Suppressor macrophage treated with lipopolysaccharide for 4 hours (primary cell): ENCODE results near the gene ATP12A.

Experiments
- DNase-seq: peaks from one replicate; pipeline ENCODE4 v3.0.0-alpha.2; 2020

Gene ATP12A

GRCh38 chr13:24738366-24738847, 58.2 kb downstream of the ATP12A start:
- DNase-seq, result no peak

DNA sequence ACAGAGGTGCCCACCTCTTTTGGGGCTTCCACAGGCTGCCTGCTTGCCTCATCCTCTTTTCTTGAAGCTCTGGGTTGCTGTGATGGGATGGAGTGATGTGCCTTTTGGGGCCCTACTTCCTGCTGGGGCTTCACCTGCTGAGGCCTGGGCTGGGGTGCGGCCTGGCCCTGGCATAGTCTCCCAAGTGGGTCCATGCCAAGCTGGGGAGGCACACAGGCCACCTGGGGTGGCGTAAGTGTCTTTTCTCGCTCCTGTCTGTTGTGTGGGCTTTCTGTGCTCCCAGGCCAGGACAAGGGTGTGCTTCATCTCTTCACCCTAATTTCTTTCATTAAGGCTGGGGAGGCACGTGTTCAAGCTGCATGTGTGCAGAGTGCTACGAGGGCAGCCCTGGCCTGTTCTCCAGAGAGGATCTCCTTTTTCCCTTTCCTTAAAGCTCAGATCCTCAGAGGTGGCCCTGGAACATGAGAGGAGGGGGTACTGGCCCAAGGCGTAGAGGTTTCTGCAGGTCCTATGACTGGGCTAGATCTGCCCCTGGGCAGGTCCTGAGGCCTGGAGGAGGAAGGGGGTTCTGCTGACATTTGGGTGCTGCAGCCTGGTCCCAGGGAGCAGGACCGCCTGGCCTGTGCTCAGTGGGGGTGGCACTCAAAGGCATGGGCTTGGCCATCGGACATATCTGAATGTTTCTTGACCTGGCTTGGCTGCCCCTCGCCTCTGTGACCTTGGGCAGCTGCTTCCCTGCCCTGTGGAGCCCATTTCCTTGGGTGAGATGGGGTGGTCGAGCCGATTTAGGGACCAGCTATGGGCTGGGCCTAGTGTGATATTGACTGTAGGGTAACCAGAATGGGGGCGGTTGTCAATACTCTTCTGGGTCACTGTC, 60.0 kb downstream of the ATP12A start:
- DNase-seq, result no peak

GRCh38 chr13:24741016-24741662, 60.9 kb downstream of the ATP12A start:
- no peak for DNase-seq

DNA sequence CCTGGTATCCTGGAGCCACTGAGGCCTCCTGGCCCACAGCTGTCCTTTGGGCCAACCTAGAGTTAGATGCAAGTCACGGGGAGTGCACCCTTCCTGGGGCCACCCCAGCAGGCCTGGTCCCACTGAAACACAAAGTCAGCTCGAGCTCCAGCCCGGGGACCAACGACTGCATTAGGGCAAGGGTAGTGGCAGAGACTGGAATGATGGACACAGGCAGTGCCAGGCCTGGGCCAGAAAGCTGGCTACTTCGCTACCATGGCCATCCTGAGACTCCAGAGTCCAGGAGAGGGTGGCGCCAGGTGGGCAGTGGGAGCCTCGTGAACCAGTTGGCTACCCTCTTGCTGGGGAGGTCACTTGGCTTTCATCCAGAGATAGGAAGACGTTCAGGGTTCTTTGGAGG, 61.6 kb downstream of the ATP12A start:
- DNase-seq, result no peak

- no peak for DNase-seq
Measured at GRCh38 chr13:24742294-24742693, 62.1 kb downstream of the ATP12A start.

- no peak for DNase-seq
Measured at GRCh38 chr13:24742977-24743376, 62.8 kb downstream of the ATP12A start.

- DNase-seq, result no peak
Measured at GRCh38 chr13:24744247-24744646, 64.0 kb downstream of the ATP12A start.

DNA sequence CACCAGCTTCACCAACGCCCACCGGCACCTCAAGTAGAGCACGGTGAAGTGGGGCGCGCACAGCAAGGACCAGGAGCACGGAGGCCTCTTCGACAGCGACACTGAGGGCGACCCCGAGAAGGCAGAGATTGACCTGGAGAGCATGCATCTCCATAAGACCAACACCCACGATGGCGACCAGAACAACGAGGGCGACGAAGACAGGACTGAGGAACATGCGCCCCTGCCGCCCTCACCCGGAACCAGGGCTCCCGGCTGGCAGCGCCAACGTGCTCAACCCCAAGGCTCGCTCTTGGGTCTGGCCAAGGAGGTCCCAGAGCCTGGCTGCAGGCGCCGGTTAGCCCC, 65.3 kb downstream of the ATP12A start:
- no peak for DNase-seq

GRCh38 chr13:24745861-24746617, 65.8 kb downstream of the ATP12A start:
- DNase-seq, result no peak

DNA sequence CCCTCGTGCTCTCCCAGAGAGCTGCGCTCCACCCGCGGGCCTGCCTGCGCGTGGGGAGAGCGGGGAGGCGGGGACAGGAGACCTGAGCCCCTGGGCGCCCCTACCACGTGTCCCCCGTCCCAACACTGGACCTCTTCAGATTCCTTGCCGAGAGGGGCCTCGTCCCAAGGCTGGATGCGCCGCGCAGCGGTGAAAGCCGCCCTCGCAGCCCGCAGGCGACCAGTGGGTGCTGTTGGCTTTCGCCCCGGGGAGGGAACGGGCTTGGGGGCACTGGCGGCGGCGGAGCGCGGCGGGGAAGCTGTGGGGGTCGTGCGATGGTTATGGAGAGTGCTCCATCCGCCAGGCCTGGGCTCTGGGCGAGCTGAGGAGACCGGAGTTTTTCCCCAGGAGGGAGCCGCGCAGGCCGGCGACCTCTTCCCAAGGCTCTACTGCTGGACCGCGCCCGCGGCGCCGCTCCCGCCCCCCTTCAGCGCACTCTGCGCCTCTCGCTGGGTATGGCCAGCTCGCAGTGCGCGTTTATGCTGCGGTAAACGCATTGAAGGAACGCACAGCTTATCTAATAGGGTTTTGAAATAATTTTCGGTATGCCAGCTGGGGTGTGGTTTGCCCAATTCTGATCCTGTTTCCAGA, 66.5 kb downstream of the ATP12A start:
- no peak for DNase-seq

DNA sequence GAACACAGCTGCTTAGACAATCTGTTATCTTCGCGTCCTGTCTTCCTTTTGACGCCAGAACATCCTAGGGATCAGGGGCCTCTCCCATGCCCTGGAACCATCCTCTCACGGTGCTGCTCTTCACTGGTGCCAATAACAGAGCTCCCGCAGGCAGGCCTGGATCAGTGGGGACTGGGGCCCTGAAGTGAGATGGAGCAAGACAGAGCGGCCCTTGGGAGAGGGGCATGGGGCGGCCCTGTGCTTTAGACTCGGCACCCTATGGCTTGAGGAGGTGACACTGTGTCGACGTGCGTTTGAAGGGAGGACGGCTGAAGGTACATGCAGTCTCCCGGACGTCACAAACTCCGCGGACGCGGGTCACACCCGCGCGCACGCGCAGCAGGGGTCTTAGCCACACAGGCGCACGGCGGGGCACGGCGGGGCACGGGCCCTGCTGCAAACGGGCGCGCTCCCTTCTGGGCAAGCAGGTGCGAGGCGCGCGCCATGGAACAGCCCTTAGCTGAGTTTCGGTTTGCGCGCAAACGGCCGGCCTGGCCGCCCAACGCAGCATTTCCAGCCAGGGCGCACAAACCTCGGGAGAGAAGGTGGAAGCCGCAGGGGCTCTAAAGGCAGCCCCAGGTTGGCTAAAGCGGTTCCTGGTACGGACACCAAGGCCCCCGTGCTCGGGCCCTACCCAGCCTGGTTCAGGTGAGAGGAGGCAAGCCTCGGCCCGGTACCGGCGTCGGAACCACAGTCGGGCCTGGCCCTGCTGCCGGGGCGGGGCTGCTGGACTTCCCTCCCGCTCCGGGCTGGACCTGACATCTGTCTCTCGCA, 67.2 kb downstream of the ATP12A start:
- DNase-seq, result no peak

- DNase-seq, result no peak
Measured at GRCh38 chr13:24748061-24748400, 67.8 kb downstream of the ATP12A start.

GRCh38 chr13:24759197-24759596, 79.0 kb downstream of the ATP12A start:
- DNase-seq, result no peak
